IMR-90 (cell line): ENCODE measurements around the gene SP3. TPM values are rescaled to one million over a fixed set of nuclear protein-coding genes. Genes with fewer than 3 reads are reported as not detected.

Experiments
- ATAC-seq: fragments of 200-7000 bp; cut with Tn5 transposase; 2 replicates; pipeline ENCODE4 v1.9.1; 2020; ENCODE audit warnings: low read depth, mild to moderate bottlenecking, moderate library complexity
- BruUV-seq: library from RNA; stranded (reverse); fragments of 400-500 nt; replicated peaks from 2 replicates; lab custom pipeline; 2021; lab: Mats Ljungman, UMichigan
- CTCF ChIA-PET: fragments of 300-600 bp; formaldehyde crosslinking; extraction: SDS; loops from one replicate; lab custom pipeline; 2021; ENCODE audit warnings: antibody characterized with exemption; lab: Yijun Ruan, JAX
- POLR2A ChIA-PET: fragments of 300-600 bp; sonication (Branson Sonifier 250); formaldehyde crosslinking; loops from one replicate; lab custom pipeline; 2022; ENCODE audit warnings: antibody characterized with exemption; ENCODE audit not compliant: unreplicated experiment; lab: Charles Lee
- DNase-seq: peaks from one replicate; pipeline ENCODE4 v3.0.0; 2013
- H2AFZ ChIP-seq: replicated peaks from 2 replicates; pipeline ENCODE3; 2013; ENCODE audit warnings: low read length, mild to moderate bottlenecking; ENCODE audit not compliant: poor library complexity
- H2AK5ac ChIP-seq: 2 replicates; pipeline ENCODE4 v1.6.1; 2013; ENCODE audit warnings: low read depth, low read length, inconsistent platforms
- H2AK9ac ChIP-seq: replicated peaks from 2 replicates; pipeline ENCODE3; 2013; ENCODE audit warnings: mild to moderate bottlenecking, low read depth, low read length, moderate library complexity; ENCODE audit not compliant: poor library complexity
- H2BK120ac ChIP-seq: 2 replicates; pipeline ENCODE4 v1.6.1; 2013; ENCODE audit warnings: low read depth, low read length, inconsistent platforms
- H2BK15ac ChIP-seq: 3 replicates; pipeline ENCODE4 v1.6.1; 2013; ENCODE audit warnings: low read depth, low read length, inconsistent platforms
- H2BK20ac ChIP-seq: 2 replicates; pipeline ENCODE4 v1.6.1; 2013; ENCODE audit warnings: low read depth, mild to moderate bottlenecking, inconsistent platforms, low read length, moderate library complexity
- H2BK5ac ChIP-seq: 2 replicates; pipeline ENCODE4 v1.6.1; 2013; ENCODE audit warnings: mild to moderate bottlenecking, low read depth, low read length, inconsistent platforms; ENCODE audit not compliant: poor library complexity, severe bottlenecking
- H3K14ac ChIP-seq: replicated peaks from 2 replicates; pipeline ENCODE4 v1.6.1; 2013; ENCODE audit warnings: low read depth, low read length, inconsistent platforms
- H3K18ac ChIP-seq: 2 replicates; pipeline ENCODE4 v1.6.1; 2013; ENCODE audit warnings: low read depth, low read length, control low read depth
- H3K23ac ChIP-seq: 2 replicates; pipeline ENCODE4 v1.6.1; 2013; ENCODE audit warnings: low read depth, low read length, inconsistent platforms
- H3K27ac ChIP-seq: 2 replicates; pipeline ENCODE4 v1.5.1; 2013; ENCODE audit warnings: mild to moderate bottlenecking, control low read depth, low read length; ENCODE audit not compliant: insufficient read depth
- H3K27me3 ChIP-seq: 2 replicates; pipeline ENCODE4 v1.6.1; 2013; ENCODE audit warnings: low read length; ENCODE audit not compliant: control insufficient read depth, insufficient read depth
- H3K36me3 ChIP-seq: 2 replicates; pipeline ENCODE4 v1.6.1; 2013; ENCODE audit warnings: low read length, mixed read lengths; ENCODE audit not compliant: control insufficient read depth, insufficient read depth
- H3K4ac ChIP-seq: 2 replicates; pipeline ENCODE4 v1.6.1; 2013; ENCODE audit warnings: low read depth, low read length, inconsistent platforms
- H3K4me1 ChIP-seq: 2 replicates; pipeline ENCODE4 v1.6.1; 2013; ENCODE audit warnings: low read length, mixed read lengths; ENCODE audit not compliant: control insufficient read depth, insufficient read depth
- H3K4me2 ChIP-seq: 2 replicates; pipeline ENCODE4 v1.6.1; 2013; ENCODE audit warnings: low read depth, mild to moderate bottlenecking, control low read depth, low read length, moderate library complexity
- H3K4me3 ChIP-seq: 2 replicates; pipeline ENCODE4 v1.5.1; 2013; ENCODE audit warnings: low read depth, mild to moderate bottlenecking, control low read depth, low read length, moderate library complexity; ENCODE audit not compliant: insufficient read depth
- H3K56ac ChIP-seq: 2 replicates; pipeline ENCODE4 v1.6.1; 2013; ENCODE audit warnings: low read length, inconsistent platforms; ENCODE audit not compliant: insufficient read depth; ENCODE audit errors: extremely low read depth
- H3K79me1 ChIP-seq, 2 experiments: 2 replicates each; pipeline ENCODE4 v1.6.1; 2013; ENCODE audit warnings: low read length in 2 of 2, inconsistent platforms in 1 of 2, low read depth in 1 of 2
- H3K9ac ChIP-seq: 2 replicates; pipeline ENCODE4 v1.6.1; 2013; ENCODE audit warnings: low read depth, low read length, control low read depth
- H3K9me1 ChIP-seq: 2 replicates; pipeline ENCODE4 v1.6.1; 2013; ENCODE audit warnings: low read length, inconsistent platforms; ENCODE audit not compliant: insufficient read depth
- H3K9me3 ChIP-seq: 2 replicates; pipeline ENCODE4 v1.6.1; 2013; ENCODE audit warnings: low read length; ENCODE audit not compliant: control insufficient read depth, insufficient read depth
- H4K20me1 ChIP-seq: 2 replicates; pipeline ENCODE4 v1.6.1; 2013; ENCODE audit warnings: low read length, inconsistent platforms; ENCODE audit not compliant: insufficient read depth
- H4K5ac ChIP-seq: 2 replicates; pipeline ENCODE4 v1.6.1; 2013; ENCODE audit warnings: mild to moderate bottlenecking, low read depth, low read length, control low read depth
- H4K8ac ChIP-seq, 2 experiments: 2 replicates each; pipeline ENCODE4 v1.6.1; 2013; ENCODE audit warnings: low read depth in 2 of 2, low read length in 2 of 2, control low read depth in 1 of 2, inconsistent platforms in 1 of 2
- H4K91ac ChIP-seq: 2 replicates; pipeline ENCODE4 v1.6.1; 2013; ENCODE audit warnings: low read depth, low read length, inconsistent platforms; ENCODE audit not compliant: insufficient read depth
- BHLHE40 ChIP-seq: fragments of 150-350 bp; IDR thresholded peaks from 2 replicates; pipeline ENCODE4 v1.6.1; 2016; ENCODE audit warnings: mild to moderate bottlenecking, low read depth, low read length
- ELK1 ChIP-seq: fragments of 150-350 bp; IDR thresholded peaks from 2 replicates; pipeline ENCODE4 v1.6.1; 2016; ENCODE audit warnings: low read depth, mild to moderate bottlenecking, low read length, moderate library complexity, borderline replicate concordance
- FOS ChIP-seq: fragments of 150-350 bp; IDR thresholded peaks from 2 replicates; pipeline ENCODE4 v1.6.1; 2016; ENCODE audit warnings: low read depth, low read length
- MAFK ChIP-seq: IDR thresholded peaks from 2 replicates; pipeline ENCODE4 v1.6.1; 2012; ENCODE audit warnings: low read depth, low read length, improper control_type of control experiment
- MAZ ChIP-seq: IDR thresholded peaks from 2 replicates; pipeline ENCODE4 v1.6.1; 2012; ENCODE audit warnings: low read depth, mild to moderate bottlenecking, low read length, improper control_type of control experiment, moderate library complexity, borderline replicate concordance
- MXI1 ChIP-seq: IDR thresholded peaks from 2 replicates; pipeline ENCODE4 v1.6.1; 2012; ENCODE audit warnings: low read depth, mild to moderate bottlenecking, low read length, moderate library complexity, borderline replicate concordance
- POLR2A ChIP-seq: IDR thresholded peaks from 2 replicates; pipeline ENCODE4 v1.6.1; 2012; ENCODE audit warnings: mild to moderate bottlenecking, low read depth, low read length
- RAD21 ChIP-seq: IDR thresholded peaks from 2 replicates; pipeline ENCODE4 v1.6.1; 2012; ENCODE audit warnings: low read length, improper control_type of control experiment
- RCOR1 ChIP-seq: IDR thresholded peaks from 2 replicates; pipeline ENCODE4 v1.6.1; 2012; ENCODE audit warnings: mild to moderate bottlenecking, low read length, improper control_type of control experiment; ENCODE audit not compliant: insufficient replicate concordance
- RFX5 ChIP-seq: IDR thresholded peaks from 2 replicates; pipeline ENCODE4 v1.8.0; 2012; ENCODE audit warnings: low read depth, mild to moderate bottlenecking, low read length, moderate library complexity
- SMC3 ChIP-seq: fragments of 150-350 bp; IDR thresholded peaks from 2 replicates; pipeline ENCODE4 v1.6.1; 2016; ENCODE audit warnings: low read depth, mild to moderate bottlenecking, antibody characterized with exemption, low read length, moderate library complexity
- USF2 ChIP-seq: fragments of 150-350 bp; IDR thresholded peaks from 2 replicates; pipeline ENCODE4 v1.6.1; 2017; ENCODE audit warnings: mild to moderate bottlenecking, antibody characterized with exemption, low read length, low read depth
- WGBS, 2 experiments: methylation state at CpG; one replicate each; pipeline versions ENCODE4 v1.1.5 to v1.1.7; 2013; ENCODE audit warnings: missing lambda C conversion rate in 2 of 2; ENCODE audit not compliant: insufficient read length in 1 of 2; ENCODE audit errors: extremely low coverage in 2 of 2; 5-methylcytosine and 5-hydroxymethylcytosine counted together
- dilution Hi-C: fragments of 300-500 bp; cut with HindIII; formaldehyde crosslinking; loops from one replicate; pipeline ENCODE4 v1.14.3; 2018; ENCODE audit warnings: low sequenced_read_pairs; ENCODE audit not compliant: unreplicated experiment
- in situ Hi-C: fragments of 300-500 bp; cut with MboI; formaldehyde crosslinking; loops from 3 replicates; pipeline ENCODE4 v1.14.3; 2019; ENCODE audit warnings: low sequenced_read_pairs, inconsistent platforms, mixed read lengths
- intact Hi-C: fragments of 100-400 bp; cut with micrococcal nuclease; formaldehyde crosslinking; loops from 2 replicates; pipeline ENCODE4 v1.10.0; 2022
- polyA plus RNA-seq, 3 experiments: library from polyadenylated mRNA; depleted of rRNA; stranded (reverse); fragments of >200 nt; gene quantifications; 2 replicates each; pipeline ENCODE4 v1.2.3, GENCODE V29; 2012; ENCODE audit warnings: low replicate concordance in 1 of 3
- total RNA-seq: library from RNA; depleted of rRNA; stranded (reverse); fragments of >200 nt; gene quantifications from 2 replicates; pipeline ENCODE4 v1.2.3, GENCODE V29; 2012

The SP3 gene
- total and polyA plus RNA-seq, 2 of the 4 experiments (the other 2 are of a cell fraction): 26.7 to 136 TPM

- TF ChIP-seq MAZ: no peak
- no peak for TF ChIP-seq MAFK
Measured at GRCh38 chr2:174003720-174004695, 38.8 kb upstream of the SP3 start (continued).

GRCh38 chr2:174002679-174003078 lies 37.5 kb upstream of the SP3 start:
- no peak overlapping the region for H2AK9ac ChIP-seq
- H2BK15ac ChIP-seq: no peak overlapping the region
- ChIA-PET CTCF (interaction anchor here (0.6 kb wide), 1 partner anchor 19 kb away, joined by 4 read pairs; no protein-coding TSS in a partner anchor), POLR2A (no interaction called here)
- H3K9ac ChIP-seq: no peak overlapping the region
- no peaks in the 10 kb centered on the region for H3K27me3 ChIP-seq
- H2BK120ac ChIP-seq: no peak overlapping the region
- no peak overlapping the region for H4K8ac ChIP-seq
- H4K5ac ChIP-seq: no peak overlapping the region
- H3K79me1 ChIP-seq: no peaks in the 10 kb centered on the region
- peaks cover 5% of the 10 kb centered on the region; the same call in 1 of the 2 replicates for H3K4me1 ChIP-seq
- no peak overlapping the region for H3K27ac ChIP-seq
- dilution Hi-C loops: no loop called here
- H4K20me1 ChIP-seq: no peaks in the 10 kb centered on the region
- H2AFZ ChIP-seq: no peak overlapping the region
- H3K9me3 ChIP-seq: no peaks in the 10 kb centered on the region
- no peak overlapping the region for H4K91ac ChIP-seq
- no peak overlapping the region for H2BK5ac ChIP-seq
- no CpG with 5 or more reads among the region's 5 CpGs for WGBS, 2 experiments
- H2AK5ac ChIP-seq: no peak overlapping the region
- ATAC-seq (no peak), DNase-seq (no peak)
- no peak overlapping the region for H3K4ac ChIP-seq
- intact Hi-C loops: no loop called here
- H3K18ac ChIP-seq: no peak overlapping the region
- no TSS peak for BruUV-seq
- H3K4me2 ChIP-seq: no peak overlapping the region
- H2BK20ac ChIP-seq: no peak overlapping the region
- H3K36me3 ChIP-seq: no peaks in the 10 kb centered on the region
- no peaks in the 10 kb centered on the region for H3K9me1 ChIP-seq
- no peak overlapping the region for H3K14ac ChIP-seq
- no peak overlapping the region for H3K56ac ChIP-seq
- in situ Hi-C loops: no loop called here
- H3K23ac ChIP-seq: no peak overlapping the region
- H3K4me3 ChIP-seq: no peak overlapping the region
- no peak for TF ChIP-seq MXI1
- no peak for TF ChIP-seq RFX5
- TF ChIP-seq MAFK: no peak
- no peak for TF ChIP-seq SMC3
- no peak for TF ChIP-seq BHLHE40
- TF ChIP-seq POLR2A: no peak
- no peak for TF ChIP-seq RAD21
- no peak for TF ChIP-seq FOS
- no peak for TF ChIP-seq RCOR1
- TF ChIP-seq ELK1: no peak
- no peak for TF ChIP-seq MAZ
- TF ChIP-seq USF2: no peak
